Mesenchymal stem cell (in vitro differentiated cells and primary cell): ENCODE data around the gene EEFSEC.

Experiments
- DNase-seq: peaks from one replicate; pipeline ENCODE4 v3.0.0-alpha.2; 2013
- H2AFZ ChIP-seq: one replicate; pipeline ENCODE4 v1.6.1; 2013; ENCODE audit warnings: low read depth, mild to moderate bottlenecking, control low read depth, inconsistent platforms, low read length, moderate library complexity
- H2AK5ac ChIP-seq: 2 replicates; pipeline ENCODE4 v1.6.1; 2013; ENCODE audit warnings: low read length, moderate library complexity, mild to moderate bottlenecking, inconsistent platforms; ENCODE audit not compliant: severe bottlenecking
- H2BK120ac ChIP-seq: one replicate; pipeline ENCODE4 v1.6.1; 2013; ENCODE audit warnings: low read depth, mild to moderate bottlenecking, inconsistent platforms, low read length, moderate library complexity
- H2BK12ac ChIP-seq, 2 experiments: one replicate each; pipeline ENCODE4 v1.6.1; 2013; ENCODE audit warnings: inconsistent platforms in 2 of 2, low read length in 2 of 2, mild to moderate bottlenecking in 2 of 2, moderate library complexity in 2 of 2, control low read depth in 1 of 2
- H2BK15ac ChIP-seq: one replicate; pipeline ENCODE4 v1.6.1; 2013; ENCODE audit warnings: mild to moderate bottlenecking, low read depth, inconsistent platforms; ENCODE audit not compliant: poor library complexity, severe bottlenecking
- H2BK5ac ChIP-seq: 2 replicates; pipeline ENCODE4 v1.6.1; 2013; ENCODE audit warnings: low read depth, mild to moderate bottlenecking, low read length, control low read depth, inconsistent platforms; ENCODE audit not compliant: poor library complexity, severe bottlenecking
- H3K14ac ChIP-seq, 2 experiments: one replicate each; pipeline ENCODE4 v1.6.1; 2013; ENCODE audit warnings: inconsistent platforms in 2 of 2, low read length in 2 of 2, control low read depth in 1 of 2, mild to moderate bottlenecking in 1 of 2, moderate library complexity in 1 of 2
- H3K18ac ChIP-seq, 2 experiments: one replicate each; pipeline ENCODE4 v1.6.1; 2013; ENCODE audit warnings: inconsistent platforms in 2 of 2, low read length in 2 of 2, control low read depth in 1 of 2, low read depth in 1 of 2, mild to moderate bottlenecking in 1 of 2
- H3K23ac ChIP-seq, 2 experiments: one replicate each; pipeline ENCODE4 v1.6.1; 2013; ENCODE audit warnings: inconsistent platforms in 2 of 2, low read length in 2 of 2, mild to moderate bottlenecking in 2 of 2, moderate library complexity in 2 of 2, control low read depth in 1 of 2
- H3K27ac ChIP-seq: 2 replicates; pipeline ENCODE4 v1.5.1; 2013; ENCODE audit warnings: mild to moderate bottlenecking, moderate library complexity, low read length, control low read depth, inconsistent platforms; ENCODE audit not compliant: poor library complexity, severe bottlenecking
- H3K27me3 ChIP-seq, 2 experiments: 2 replicates each; pipeline versions ENCODE4 v1.6.1 to v1.7.0; 2013; ENCODE audit warnings: low read length in 2 of 2, mild to moderate bottlenecking in 2 of 2, moderate library complexity in 2 of 2, control low read depth in 1 of 2, inconsistent platforms in 1 of 2; ENCODE audit not compliant: control insufficient read depth in 1 of 2, insufficient read depth in 1 of 2
- H3K36me3 ChIP-seq, 2 experiments: 2 replicates each; pipeline versions ENCODE4 v1.6.1 to v1.7.0; 2013; ENCODE audit warnings: low read length in 2 of 2, control low read depth in 1 of 2, inconsistent platforms in 1 of 2, low read depth in 1 of 2, mild to moderate bottlenecking in 1 of 2; ENCODE audit not compliant: insufficient read depth in 2 of 2, control insufficient read depth in 1 of 2
- H3K4ac ChIP-seq, 2 experiments: one replicate each; pipeline ENCODE4 v1.6.1; 2013; ENCODE audit warnings: inconsistent platforms in 2 of 2, low read length in 2 of 2, mild to moderate bottlenecking in 2 of 2, moderate library complexity in 2 of 2, control low read depth in 1 of 2, low read depth in 1 of 2
- H3K4me1 ChIP-seq: 2 replicates; pipeline ENCODE4 v1.6.1; 2013; ENCODE audit warnings: low read depth, low read length, control low read depth; ENCODE audit not compliant: control insufficient read depth, insufficient read depth
- H3K4me2 ChIP-seq: 2 replicates; pipeline ENCODE4 v1.6.1; 2013; ENCODE audit warnings: low read length, mild to moderate bottlenecking, inconsistent platforms; ENCODE audit not compliant: poor library complexity, severe bottlenecking
- H3K4me3 ChIP-seq, 2 experiments: 2 replicates each; pipeline versions ENCODE4 v1.5.1 to v1.7.0; 2013; ENCODE audit warnings: low read length in 2 of 2, mild to moderate bottlenecking in 2 of 2, control low read depth in 1 of 2, low read depth in 1 of 2; ENCODE audit not compliant: insufficient read depth in 1 of 2
- H3K79me1 ChIP-seq: replicated peaks from 2 replicates; pipeline ENCODE4 v1.6.1; 2013; ENCODE audit warnings: mild to moderate bottlenecking, control low read depth, low read length, inconsistent platforms; ENCODE audit not compliant: poor library complexity, severe bottlenecking
- H3K9ac ChIP-seq: 2 replicates; pipeline ENCODE4 v1.7.0; 2013; ENCODE audit warnings: mild to moderate bottlenecking, low read length, moderate library complexity
- H3K9me3 ChIP-seq: 2 replicates; pipeline ENCODE4 v1.7.0; 2013; ENCODE audit warnings: mild to moderate bottlenecking, low read length; ENCODE audit not compliant: control insufficient read depth
- H4K8ac ChIP-seq: one replicate; pipeline ENCODE4 v1.6.1; 2013; ENCODE audit warnings: inconsistent platforms, mild to moderate bottlenecking, low read length, moderate library complexity
- H4K91ac ChIP-seq: one replicate; pipeline ENCODE4 v1.6.1; 2013; ENCODE audit warnings: mild to moderate bottlenecking, low read length, inconsistent platforms
- WGBS: methylation state at CpG from one replicate; pipeline ENCODE4 v1.1.7; 2013; ENCODE audit warnings: mixed read lengths; 5-methylcytosine and 5-hydroxymethylcytosine counted together

The EEFSEC gene

GRCh38 chr3:128267541-128267940, 114.3 kb downstream of the EEFSEC start:
- Histone ChIP-seq H4K8ac (no peak overlapping the region), H3K36me3 (peaks cover 0 to 16% of the 10 kb centered on the region in 2 experiments), H3K27ac (no peak overlapping the region), H3K9me3 (no peaks in the 10 kb centered on the region), H3K4me1 (peaks cover 6% of the 10 kb centered on the region), H3K4me2 (no peak overlapping the region), H3K18ac (no peak overlapping the region), H2BK15ac (no peak overlapping the region), H3K9ac (no peak overlapping the region), H2BK5ac (no peak overlapping the region), H2BK120ac (no peak overlapping the region), H2AK5ac (no peak overlapping the region), H3K79me1 (no peaks in the 10 kb centered on the region), H2BK12ac (no peak overlapping the region), H3K23ac (no peak overlapping the region), H3K4ac (no peak overlapping the region), H2AFZ (no peak overlapping the region), H3K4me3 (no peak overlapping the region), H3K14ac (no peak overlapping the region), H3K27me3 (no peaks in the 10 kb centered on the region), H4K91ac (no peak overlapping the region)
- no peak for DNase-seq
- 95% methylated on average over 4 of the region's 4 CpGs for WGBS

DNA sequence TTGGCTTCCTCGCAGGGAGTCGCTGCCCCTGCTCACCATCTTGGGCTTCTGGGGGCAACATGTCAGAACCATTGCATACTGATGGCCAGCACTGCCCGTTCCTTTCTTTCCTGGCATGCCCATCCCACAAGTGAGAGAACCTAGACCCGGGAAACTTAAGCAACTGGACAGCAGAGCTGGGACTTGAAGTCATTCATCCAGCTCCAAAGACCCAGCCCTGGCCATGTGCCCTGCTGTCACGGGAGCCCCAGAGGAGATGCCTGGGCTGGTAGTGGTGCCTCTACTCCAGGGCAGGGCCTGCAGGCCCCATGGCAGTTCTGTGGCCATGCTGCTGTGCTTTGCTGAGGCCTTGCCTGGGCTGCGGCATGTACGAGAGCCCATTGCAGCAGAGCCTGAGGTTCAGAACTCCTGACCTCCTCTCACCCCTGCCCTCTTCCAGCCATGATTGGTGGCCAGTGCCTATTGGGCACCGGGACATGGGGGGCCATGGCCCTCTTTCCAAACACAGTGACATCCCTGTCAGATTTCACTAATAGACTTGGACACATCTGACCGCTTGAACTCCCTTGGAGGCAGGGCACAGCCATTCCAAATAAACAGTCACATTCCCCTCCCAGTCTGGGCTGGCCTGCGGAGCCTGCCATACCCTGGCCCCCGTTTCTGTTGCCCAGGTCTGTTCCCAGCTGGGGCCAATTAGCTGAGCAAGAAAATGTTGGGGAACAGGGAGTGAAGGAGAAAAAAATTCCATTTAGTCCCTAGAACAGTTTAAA, 115.9 kb downstream of the EEFSEC start:
- H3K14ac ChIP-seq: no peak overlapping the region
- H2BK15ac ChIP-seq: no peak overlapping the region
- DNase-seq: no peak
- 92% methylated on average over 10 of the region's 11 CpGs for WGBS
- no peak overlapping the region for H3K27ac ChIP-seq
- no peak overlapping the region for H2BK5ac ChIP-seq
- H4K91ac ChIP-seq: no peak overlapping the region
- H3K4me3 ChIP-seq: no peak overlapping the region
- H3K27me3 ChIP-seq: no peaks in the 10 kb centered on the region
- H2AK5ac ChIP-seq: no peak overlapping the region
- no peaks in the 10 kb centered on the region for H3K79me1 ChIP-seq
- no peak overlapping the region for H3K4me2 ChIP-seq
- no peak overlapping the region for H3K9ac ChIP-seq
- no peak overlapping the region for H2BK12ac ChIP-seq
- no peak overlapping the region for H2AFZ ChIP-seq
- H3K4ac ChIP-seq: no peak overlapping the region
- no peak overlapping the region for H2BK120ac ChIP-seq
- no peak overlapping the region for H3K18ac ChIP-seq
- H3K4me1 ChIP-seq: peaks cover 9% of the 10 kb centered on the region
- peaks cover 0 to 14% of the 10 kb centered on the region in 2 experiments for H3K36me3 ChIP-seq
- no peaks in the 10 kb centered on the region for H3K9me3 ChIP-seq
- no peak overlapping the region for H4K8ac ChIP-seq
- H3K23ac ChIP-seq: no peak overlapping the region

- H3K4me3 ChIP-seq: no peak overlapping the region
- no peak overlapping the region for H3K14ac ChIP-seq
- no peak for DNase-seq
- no peak overlapping the region for H3K9ac ChIP-seq
- H4K8ac ChIP-seq: no peak overlapping the region
- H3K27me3 ChIP-seq: no peaks in the 10 kb centered on the region
- H3K4ac ChIP-seq: no peak overlapping the region
- no peak overlapping the region for H2BK15ac ChIP-seq
- H2BK12ac ChIP-seq: no peak overlapping the region
- peaks cover 0 to 9% of the 10 kb centered on the region in 2 experiments for H3K36me3 ChIP-seq
- peaks cover 12% of the 10 kb centered on the region for H3K4me1 ChIP-seq
- no peak overlapping the region for H2AK5ac ChIP-seq
- WGBS: 71% methylated on average over 3 of the region's 3 CpGs
- no peak overlapping the region for H3K4me2 ChIP-seq
- no peak overlapping the region for H3K23ac ChIP-seq
- H2BK120ac ChIP-seq: no peak overlapping the region
- no peak overlapping the region for H4K91ac ChIP-seq
- no peaks in the 10 kb centered on the region for H3K9me3 ChIP-seq
- no peaks in the 10 kb centered on the region for H3K79me1 ChIP-seq
- H2AFZ ChIP-seq: no peak overlapping the region
- H2BK5ac ChIP-seq: no peak overlapping the region
- H3K18ac ChIP-seq: peak overlapping the region in 1 of 2 experiments; percentile 58
- H3K27ac ChIP-seq: no peak overlapping the region
Observed at GRCh38 chr3:128269796-128270195, 116.5 kb downstream of the EEFSEC start.

GRCh38 chr3:128270559-128271492, 117.5 kb downstream of the EEFSEC start:
- WGBS: 75% methylated on average over 7 of the region's 7 CpGs
- H2AFZ ChIP-seq: no peak overlapping the region
- H3K4me2 ChIP-seq: no peak overlapping the region
- H3K4me3 ChIP-seq: no peak overlapping the region
- peaks cover 0 to 7% of the 10 kb centered on the region in 2 experiments for H3K36me3 ChIP-seq
- no peak overlapping the region for H3K14ac ChIP-seq
- H2BK5ac ChIP-seq: no peak overlapping the region
- peaks cover 23% of the 10 kb centered on the region for H3K4me1 ChIP-seq
- peak overlapping the region in 1 of 2 experiments; percentile 24 for H2BK12ac ChIP-seq
- no peak overlapping the region for H3K23ac ChIP-seq
- no peaks in the 10 kb centered on the region for H3K79me1 ChIP-seq
- no peak overlapping the region for H4K91ac ChIP-seq
- H3K27ac ChIP-seq: no peak overlapping the region
- H2AK5ac ChIP-seq: no peak overlapping the region
- no peak overlapping the region for H2BK15ac ChIP-seq
- H3K4ac ChIP-seq: no peak overlapping the region
- H3K9ac ChIP-seq: no peak overlapping the region
- H4K8ac ChIP-seq: no peak overlapping the region
- DNase-seq: no peak
- no peak overlapping the region for H3K18ac ChIP-seq
- H2BK120ac ChIP-seq: no peak overlapping the region
- no peaks in the 10 kb centered on the region for H3K27me3 ChIP-seq
- H3K9me3 ChIP-seq: no peaks in the 10 kb centered on the region
